ENCODE measurements around the gene KLF7.

DNA sequence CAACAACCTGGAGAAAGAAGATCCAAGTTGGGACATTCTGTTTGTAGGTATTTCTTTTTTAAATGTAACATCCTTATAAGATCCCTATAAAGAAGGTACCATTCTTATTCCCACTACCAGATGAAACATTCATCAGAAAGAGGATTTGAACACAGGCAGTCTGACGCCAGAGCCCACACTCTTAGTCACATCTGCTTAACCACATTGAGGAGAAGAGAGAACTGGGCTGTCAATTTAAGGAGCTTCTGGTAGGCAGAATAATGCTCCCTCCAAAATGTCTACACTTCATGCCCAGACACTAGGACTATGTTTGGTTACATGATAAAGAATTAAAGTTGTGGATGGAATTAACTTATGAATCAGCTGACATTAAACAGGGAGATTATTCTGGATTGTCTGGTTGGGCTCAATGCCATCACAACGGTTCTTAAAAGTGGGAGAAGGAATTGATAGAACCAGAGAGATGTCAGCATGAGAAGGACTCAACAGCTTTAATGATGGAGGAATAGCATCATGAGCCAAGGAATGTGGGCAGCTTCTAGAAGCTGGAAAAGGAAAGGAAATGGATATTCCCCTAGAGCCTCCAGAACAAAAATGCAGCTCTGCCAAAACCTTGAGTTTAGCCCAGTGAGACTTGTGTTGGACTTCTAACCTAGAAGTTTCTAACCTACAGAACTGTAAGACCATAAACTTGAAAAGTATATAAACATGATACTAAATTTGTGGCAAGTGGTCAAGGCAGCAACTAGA, 82.2 kb downstream of the KLF7 start:
- TF ChIP-seq POLR2AphosphoS5 (IDR thresholded peaks at IDR 0.05; ENCODE audit: insufficient read depth, low read depth, low read length), result no peak
- TF ChIP-seq POLR2A (IDR thresholded peaks at IDR 0.05; ENCODE audit: low read depth, low read length), result no peak
